ENCODE measurements around the gene OR2H1. TPM values are rescaled to one million over a fixed set of nuclear protein-coding genes. Genes with fewer than 3 reads are reported as not detected.

The OR2H1 gene
- total and polyA plus RNA-seq, 2 experiments from 2014 or later: not detected

DNA sequence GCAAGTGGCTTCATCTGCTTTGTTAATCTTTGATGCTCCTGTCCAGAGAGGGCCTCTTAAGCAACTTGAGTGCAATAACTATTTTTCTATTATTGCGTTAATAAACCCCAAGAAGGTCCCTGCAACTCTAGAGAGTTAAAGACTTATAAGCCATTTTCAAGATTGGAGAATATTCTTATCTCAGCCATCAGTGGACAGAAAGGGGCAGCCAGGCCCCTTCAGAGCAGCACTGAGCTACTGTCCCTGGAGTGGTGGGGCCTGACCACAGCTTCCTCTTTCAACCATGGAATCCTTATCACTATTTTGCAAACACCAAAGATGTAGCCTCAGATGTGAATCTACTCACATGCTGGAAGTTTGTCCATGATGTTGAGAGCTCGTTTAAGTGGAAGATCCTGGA is 33.6 kb downstream of the OR2H1 start:
- Histone ChIP-seq H3F3A (ENCODE audit: insufficient read depth) (no peaks in the 10 kb centered on the region), H3K36me3 (ENCODE audit: low read depth) (no peaks in the 10 kb centered on the region), H2AFZ (no peak overlapping the region), H4K20me1 (ENCODE audit: insufficient read depth) (no peaks in the 10 kb centered on the region), H3K27ac (no peak overlapping the region), H3K9me2 (ENCODE audit: insufficient read depth) (no peaks in the 10 kb centered on the region), H3K4me2 (ENCODE audit: unreplicated experiment) (no peak overlapping the region), H3K4me1 (ENCODE audit: insufficient read depth) (no peaks in the 10 kb centered on the region), H3K79me2 (ENCODE audit: insufficient read depth) (no peaks in the 10 kb centered on the region), H3K27me3 (replicated peaks; ENCODE audit: insufficient read depth) (no peaks in the 10 kb centered on the region), H3K9me3 (ENCODE audit: low read depth) (no peaks in the 10 kb centered on the region), H3K9ac (no peak overlapping the region), H3K4me3 (no peak overlapping the region)
- in situ Hi-C loops (cut with MboI): no loop called here
- 32 to 35% methylated on average over 2 of the region's 2 CpGs for WGBS, 2 experiments (ENCODE audit: low coverage in 1 of 2, low lambda C conversion rate in 2 of 2, missing lambda C conversion rate in 2 of 2)
- TF ChIP-seq EZH2phosphoT487 (IDR thresholded peaks at IDR 0.05; ENCODE audit: insufficient read depth, low read depth) (no peak), EZH2 (IDR thresholded peaks at IDR 0.05; ENCODE audit: insufficient read depth, poor library complexity, severe bottlenecking) (no peak)
- no peak for DNase-seq

DNA sequence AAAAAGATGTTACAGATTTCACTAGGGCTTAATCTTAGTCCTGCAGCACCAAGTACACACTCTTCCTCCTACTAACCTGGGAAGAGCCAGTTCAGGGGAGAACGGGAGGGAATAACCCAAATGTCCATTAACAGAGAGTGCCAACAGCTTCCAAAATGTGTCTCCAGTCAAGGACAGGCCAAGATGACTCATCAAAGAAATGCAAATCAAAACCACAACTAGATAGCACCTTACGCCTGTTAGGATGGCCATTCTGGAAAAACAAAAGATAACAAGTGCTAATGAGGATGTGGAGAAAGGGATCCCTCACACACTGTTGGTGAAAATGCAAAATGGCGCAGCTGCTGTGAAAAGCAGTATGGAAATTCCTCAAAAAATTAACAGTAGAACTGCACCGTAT is 34.6 kb downstream of the OR2H1 start:
- no peaks in the 10 kb centered on the region for H3K36me3 ChIP-seq (ENCODE audit: low read depth)
- H3K4me2 ChIP-seq (ENCODE audit: unreplicated experiment): no peak overlapping the region
- no peaks in the 10 kb centered on the region for H3K9me2 ChIP-seq (ENCODE audit: insufficient read depth)
- no peak overlapping the region for H3K27ac ChIP-seq
- H3K4me3 ChIP-seq: no peak overlapping the region
- H3K27me3 ChIP-seq (replicated peaks; ENCODE audit: insufficient read depth): no peaks in the 10 kb centered on the region
- H3K9me3 ChIP-seq (ENCODE audit: low read depth): no peaks in the 10 kb centered on the region
- H3K4me1 ChIP-seq (ENCODE audit: insufficient read depth): no peaks in the 10 kb centered on the region
- no peak for DNase-seq
- H3K9ac ChIP-seq: no peak overlapping the region
- H2AFZ ChIP-seq: no peak overlapping the region
- in situ Hi-C loops (cut with MboI): no loop called here
- H3F3A ChIP-seq (ENCODE audit: insufficient read depth): no peaks in the 10 kb centered on the region
- TF ChIP-seq EZH2phosphoT487 (IDR thresholded peaks at IDR 0.05; ENCODE audit: insufficient read depth, low read depth) (no peak), EZH2 (IDR thresholded peaks at IDR 0.05; ENCODE audit: insufficient read depth, poor library complexity, severe bottlenecking) (no peak)
- no peaks in the 10 kb centered on the region for H4K20me1 ChIP-seq (ENCODE audit: insufficient read depth)
- 44 to 53% methylated on average over 4 of the region's 4 CpGs for WGBS, 2 experiments (ENCODE audit: low coverage in 1 of 2, low lambda C conversion rate in 2 of 2, missing lambda C conversion rate in 2 of 2)
- no peaks in the 10 kb centered on the region for H3K79me2 ChIP-seq (ENCODE audit: insufficient read depth)

DNA sequence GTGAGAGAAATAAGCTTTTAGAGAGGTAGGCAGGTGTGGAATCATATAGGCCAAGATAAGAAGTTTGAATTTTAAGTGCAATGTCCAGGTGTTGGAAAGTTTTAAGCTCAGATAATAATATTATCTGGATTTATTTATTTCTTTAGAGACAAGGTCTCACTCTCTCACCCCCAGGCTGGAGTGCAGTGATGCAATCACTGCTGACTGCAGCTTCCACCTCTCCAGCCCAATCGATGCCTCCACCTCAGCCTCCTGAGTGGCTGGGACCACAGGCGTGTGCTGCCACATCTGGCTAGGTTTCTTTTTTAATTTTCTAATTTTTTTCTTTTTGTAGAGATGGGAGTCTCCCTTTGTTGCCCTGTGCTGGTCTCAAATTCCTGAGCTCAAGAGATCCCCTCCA is 36.3 kb downstream of the OR2H1 start:
- Histone ChIP-seq H4K20me1 (ENCODE audit: insufficient read depth) (no peaks in the 10 kb centered on the region), H3K4me3 (no peak overlapping the region), H2AFZ (no peak overlapping the region), H3K4me1 (ENCODE audit: insufficient read depth) (no peaks in the 10 kb centered on the region), H3K4me2 (ENCODE audit: unreplicated experiment) (no peak overlapping the region), H3K36me3 (ENCODE audit: low read depth) (no peaks in the 10 kb centered on the region), H3K9me2 (ENCODE audit: insufficient read depth) (no peaks in the 10 kb centered on the region), H3K27me3 (replicated peaks; ENCODE audit: insufficient read depth) (no peaks in the 10 kb centered on the region), H3K9ac (no peak overlapping the region), H3F3A (ENCODE audit: insufficient read depth) (no peaks in the 10 kb centered on the region), H3K79me2 (ENCODE audit: insufficient read depth) (no peaks in the 10 kb centered on the region), H3K27ac (no peak overlapping the region), H3K9me3 (ENCODE audit: low read depth) (no peaks in the 10 kb centered on the region)
- no peak for TF ChIP-seq EZH2phosphoT487 (IDR thresholded peaks at IDR 0.05; ENCODE audit: insufficient read depth, low read depth)
- TF ChIP-seq EZH2 (IDR thresholded peaks at IDR 0.05; ENCODE audit: insufficient read depth, poor library complexity, severe bottlenecking): no peak
- in situ Hi-C loops (cut with MboI): no loop called here
- 21 to 26% methylated on average over 2 of the region's 2 CpGs for WGBS, 2 experiments (ENCODE audit: low coverage in 1 of 2, low lambda C conversion rate in 2 of 2, missing lambda C conversion rate in 2 of 2)
- no peak for DNase-seq

DNA sequence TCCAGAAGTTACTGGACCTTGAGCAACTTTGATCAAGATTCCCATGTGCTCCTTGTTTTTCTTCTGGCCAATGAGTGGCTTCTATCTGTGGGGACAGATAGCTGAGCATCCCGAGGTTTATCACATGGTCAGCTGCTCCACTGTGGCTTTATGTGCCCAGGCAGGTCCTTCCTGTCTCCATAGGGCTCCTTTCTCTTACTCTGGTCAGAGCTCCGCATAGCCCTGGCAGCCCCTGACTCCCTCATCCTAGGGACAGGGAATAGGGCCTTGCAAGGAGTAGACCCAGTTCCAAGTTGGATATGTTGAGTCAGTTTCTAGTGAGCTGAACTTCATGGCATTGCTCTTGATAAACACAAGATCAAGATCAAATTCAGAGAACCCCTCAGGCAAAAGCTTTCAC is 37.2 kb downstream of the OR2H1 start:
- Histone ChIP-seq H4K20me1 (ENCODE audit: insufficient read depth) (no peaks in the 10 kb centered on the region), H3K27ac (no peak overlapping the region), H2AFZ (no peak overlapping the region), H3K4me1 (ENCODE audit: insufficient read depth) (no peaks in the 10 kb centered on the region), H3K4me2 (ENCODE audit: unreplicated experiment) (no peak overlapping the region), H3K9me2 (ENCODE audit: insufficient read depth) (no peaks in the 10 kb centered on the region), H3F3A (ENCODE audit: insufficient read depth) (no peaks in the 10 kb centered on the region), H3K27me3 (replicated peaks; ENCODE audit: insufficient read depth) (no peaks in the 10 kb centered on the region), H3K9me3 (ENCODE audit: low read depth) (no peaks in the 10 kb centered on the region), H3K79me2 (ENCODE audit: insufficient read depth) (no peaks in the 10 kb centered on the region), H3K9ac (no peak overlapping the region), H3K36me3 (ENCODE audit: low read depth) (no peaks in the 10 kb centered on the region), H3K4me3 (no peak overlapping the region)
- TF ChIP-seq EZH2phosphoT487 (IDR thresholded peaks at IDR 0.05; ENCODE audit: insufficient read depth, low read depth) (no peak), EZH2 (IDR thresholded peaks at IDR 0.05; ENCODE audit: insufficient read depth, poor library complexity, severe bottlenecking) (no peak)
- 2 to 5% methylated on average over 2 of the region's 2 CpGs for WGBS, 2 experiments (ENCODE audit: low coverage in 1 of 2, low lambda C conversion rate in 2 of 2, missing lambda C conversion rate in 2 of 2)
- no peak for DNase-seq
- in situ Hi-C loops (cut with MboI): no loop called here

DNA sequence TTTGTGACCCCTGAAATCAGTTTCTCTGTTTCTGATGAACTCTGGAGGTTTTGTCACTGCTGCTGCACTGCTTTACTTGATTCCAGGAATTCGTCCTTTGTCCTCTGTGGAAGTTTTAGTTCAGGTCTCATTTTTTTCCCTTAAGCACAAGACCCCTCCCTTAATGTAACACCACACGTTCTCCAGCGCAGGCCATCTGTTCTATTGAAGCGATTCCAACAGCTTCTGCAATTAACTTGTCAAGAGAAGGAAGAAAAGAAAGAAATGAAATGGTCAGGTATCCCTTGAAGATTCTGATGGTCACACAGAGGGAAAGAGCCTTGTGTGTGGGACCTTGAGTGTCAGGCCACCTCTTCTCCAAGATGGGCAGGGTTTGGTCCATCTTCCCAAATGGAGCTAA is 38.6 kb downstream of the OR2H1 start:
- TF ChIP-seq EZH2 (IDR thresholded peaks at IDR 0.05; ENCODE audit: insufficient read depth, poor library complexity, severe bottlenecking) (no peak), EZH2phosphoT487 (IDR thresholded peaks at IDR 0.05; ENCODE audit: insufficient read depth, low read depth) (no peak)
- Histone ChIP-seq H3K9me2 (ENCODE audit: insufficient read depth) (no peaks in the 10 kb centered on the region), H3K27ac (no peak overlapping the region), H3K9ac (no peak overlapping the region), H3K9me3 (ENCODE audit: low read depth) (no peaks in the 10 kb centered on the region), H4K20me1 (ENCODE audit: insufficient read depth) (no peaks in the 10 kb centered on the region), H3K4me3 (no peak overlapping the region), H3K4me1 (ENCODE audit: insufficient read depth) (no peaks in the 10 kb centered on the region), H3K4me2 (ENCODE audit: unreplicated experiment) (no peak overlapping the region), H3K79me2 (ENCODE audit: insufficient read depth) (no peaks in the 10 kb centered on the region), H3K27me3 (replicated peaks; ENCODE audit: insufficient read depth) (no peaks in the 10 kb centered on the region), H2AFZ (no peak overlapping the region), H3F3A (ENCODE audit: insufficient read depth) (no peaks in the 10 kb centered on the region), H3K36me3 (ENCODE audit: low read depth) (no peaks in the 10 kb centered on the region)
- no peak for DNase-seq
- in situ Hi-C loops (cut with MboI): no loop called here
- WGBS, 2 experiments (ENCODE audit: low coverage in 1 of 2, low lambda C conversion rate in 2 of 2, missing lambda C conversion rate in 2 of 2): 22% methylated on average over 4 of the region's 4 CpGs
